HG03439 (cell line): Measurements from ENCODE around the gene AGBL3.
"Not testable (repeated sequence)": the region's sequence is repeated elsewhere in the genome, so short reads cannot be mapped to it uniquely, and the experiment has no call there.

Source experiments
- ATAC-seq: cut with Tn5 transposase; IDR thresholded peaks from one replicate; pipeline ENCODE4 v1.9.1; 2021; ENCODE audit warnings: mild to moderate bottlenecking, moderate library complexity; ENCODE audit not compliant: unreplicated experiment

The AGBL3 gene

GRCh38 chr7:134962270-134962780 is 24.0 kb upstream of the AGBL3 start:
- no peak for ATAC-seq

GRCh38 chr7:134963036-134963435 is 23.3 kb upstream of the AGBL3 start:
- no peak for ATAC-seq

GRCh38 chr7:134966691-134967090 is 19.6 kb upstream of the AGBL3 start:
- ATAC-seq: no peak

DNA sequence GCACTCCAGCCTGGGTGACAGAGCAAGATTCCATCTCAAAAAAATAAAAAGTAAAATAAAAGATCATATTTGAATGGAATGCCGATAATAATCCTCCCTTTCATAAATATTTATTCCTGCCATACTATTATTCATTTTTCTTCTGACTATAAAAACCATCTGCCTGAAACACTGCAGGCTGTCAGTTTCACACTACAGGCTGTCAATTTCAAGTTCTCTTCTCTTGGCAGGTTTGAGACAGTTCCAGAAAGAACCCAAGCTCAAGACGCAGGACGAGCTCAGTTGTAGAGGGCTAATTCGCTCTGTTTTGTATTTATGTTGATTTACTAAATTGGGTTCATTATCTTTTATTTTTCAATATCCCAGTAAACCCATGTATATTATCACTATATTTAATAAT is 18.2 kb upstream of the AGBL3 start:
- ATAC-seq: no peak

- ATAC-seq: not testable (repeated sequence)
These were observed 4.7 kb upstream of the AGBL3 start for GRCh38 chr7:134981645-134982044.

DNA sequence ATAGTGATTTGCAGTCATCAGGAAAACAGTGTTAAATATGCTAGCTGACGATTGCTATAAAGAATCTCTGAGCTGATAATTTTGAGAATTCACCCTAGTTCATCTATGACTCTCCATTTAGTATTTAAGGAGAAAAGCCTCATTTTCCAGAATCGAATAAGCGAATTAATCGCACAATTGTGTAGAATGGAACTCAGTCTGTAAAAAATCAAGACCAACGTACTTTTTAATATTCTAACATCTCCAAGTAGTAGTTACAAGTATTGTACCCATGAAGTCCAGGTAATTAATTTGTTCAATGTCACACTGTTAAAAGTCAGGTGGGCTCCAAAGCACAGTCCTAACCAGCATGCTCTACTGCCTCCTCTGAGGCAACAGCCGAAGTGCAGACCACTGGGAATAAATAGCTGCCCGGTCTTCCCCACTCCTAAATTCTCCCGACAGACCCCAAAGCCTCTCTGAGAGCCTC is 380 bp upstream of the AGBL3 start:
- peak; percentile 30 for ATAC-seq

DNA sequence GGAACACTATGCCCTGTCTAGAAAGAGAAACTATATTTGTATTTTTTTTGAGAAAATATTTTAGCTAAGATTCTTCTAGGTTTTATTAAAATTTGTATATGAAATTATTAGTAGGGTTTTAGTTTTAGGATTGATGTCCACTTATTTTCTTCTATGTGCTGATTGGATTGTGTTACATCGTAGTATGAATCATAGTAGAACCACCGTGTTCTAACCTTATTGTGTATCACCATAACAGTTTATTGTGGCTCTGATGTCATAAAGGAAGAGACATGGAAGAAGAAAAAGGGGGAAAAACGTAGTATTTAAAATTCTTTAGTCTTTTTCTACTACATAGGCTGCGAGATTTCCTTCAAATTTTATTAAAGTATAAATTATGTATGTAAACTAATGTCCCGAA is 1.9 kb downstream of the AGBL3 start:
- no peak for ATAC-seq

DNA sequence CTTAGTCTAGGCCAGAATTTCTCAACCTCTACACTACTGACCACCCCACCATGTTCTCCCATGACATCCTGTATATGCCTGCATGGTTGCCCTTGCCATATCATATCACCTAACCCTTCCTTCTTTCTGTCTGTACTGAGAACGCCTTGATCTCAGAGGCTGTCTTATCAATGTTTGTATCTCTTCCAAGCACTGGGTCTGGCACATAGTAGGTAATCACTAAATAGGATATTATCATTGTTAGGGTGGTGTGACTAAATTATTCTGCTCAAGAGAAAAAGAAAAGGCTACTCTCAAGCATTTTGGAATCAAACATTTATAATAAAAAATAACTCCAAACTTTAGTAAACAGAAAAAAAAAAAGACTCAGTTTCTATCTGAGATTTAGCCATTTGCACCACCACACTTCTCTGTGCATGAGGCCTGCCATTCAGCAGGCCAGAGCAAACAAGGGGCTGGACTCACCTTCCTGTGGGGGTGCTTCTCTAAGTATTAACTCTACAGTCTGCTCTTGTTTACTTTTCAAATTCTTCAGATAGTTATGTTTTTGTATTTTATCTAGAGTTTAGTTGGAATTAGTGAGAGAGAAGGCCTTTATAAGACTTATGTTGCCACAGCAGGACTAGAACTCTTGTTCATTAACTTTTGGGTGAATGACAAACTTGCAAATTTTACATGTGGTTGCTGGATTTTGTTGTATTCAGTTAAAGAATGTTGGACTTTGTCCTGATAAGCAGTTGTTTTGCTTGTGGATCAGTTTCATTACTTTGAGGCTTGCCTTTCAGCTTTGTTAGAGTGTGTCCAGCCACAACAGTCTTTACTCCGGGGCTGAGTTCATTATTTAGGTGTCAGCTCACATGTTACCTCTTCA is 5.4 kb downstream of the AGBL3 start:
- ATAC-seq: no peak

- peak; percentile 50 for ATAC-seq
These were observed 6.4 kb downstream of the AGBL3 start for GRCh38 chr7:134992626-134993179.

GRCh38 chr7:134993877-134994456 is 7.7 kb downstream of the AGBL3 start:
- ATAC-seq: no peak

DNA sequence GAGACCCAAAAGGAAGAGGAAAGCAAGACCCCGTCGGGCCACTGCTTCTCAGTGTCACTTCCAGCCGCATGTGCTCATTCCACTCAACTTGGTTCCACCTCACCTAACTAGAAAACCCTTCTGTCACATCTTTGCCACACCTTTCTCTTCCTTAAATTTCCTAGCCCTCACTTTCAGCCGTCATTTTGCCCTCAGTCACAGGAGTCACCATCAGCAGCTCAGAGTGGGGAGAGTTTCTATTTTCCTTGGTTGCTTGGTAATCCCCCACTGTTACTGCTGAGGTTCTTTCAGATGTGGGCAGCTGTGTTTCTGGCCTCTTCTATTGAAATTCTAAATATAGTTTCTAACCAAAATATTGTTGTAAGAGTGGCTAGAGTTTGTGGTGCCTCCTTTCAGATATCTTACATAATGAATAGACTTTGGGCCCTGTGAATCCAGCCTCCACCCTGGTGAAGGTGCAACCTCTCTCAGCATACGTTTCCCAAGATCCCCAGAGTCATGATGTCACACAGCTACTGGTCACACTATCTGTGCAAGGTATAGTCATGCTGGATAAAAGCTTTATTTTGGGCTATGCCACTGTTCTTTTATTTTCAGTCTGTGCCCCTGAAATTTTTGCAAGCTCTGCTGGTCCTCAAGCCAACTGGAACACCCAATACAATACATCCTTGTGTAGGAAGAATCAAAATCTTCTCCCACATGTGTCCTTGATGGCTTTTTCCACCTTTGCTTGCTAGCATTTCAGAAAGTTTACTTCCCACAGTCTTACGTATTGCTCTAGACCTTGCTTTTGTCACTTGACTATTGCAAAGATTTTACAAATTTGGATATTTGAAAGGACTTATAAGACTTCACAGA is 9.2 kb downstream of the AGBL3 start:
- peak; percentile 49 for ATAC-seq

DNA sequence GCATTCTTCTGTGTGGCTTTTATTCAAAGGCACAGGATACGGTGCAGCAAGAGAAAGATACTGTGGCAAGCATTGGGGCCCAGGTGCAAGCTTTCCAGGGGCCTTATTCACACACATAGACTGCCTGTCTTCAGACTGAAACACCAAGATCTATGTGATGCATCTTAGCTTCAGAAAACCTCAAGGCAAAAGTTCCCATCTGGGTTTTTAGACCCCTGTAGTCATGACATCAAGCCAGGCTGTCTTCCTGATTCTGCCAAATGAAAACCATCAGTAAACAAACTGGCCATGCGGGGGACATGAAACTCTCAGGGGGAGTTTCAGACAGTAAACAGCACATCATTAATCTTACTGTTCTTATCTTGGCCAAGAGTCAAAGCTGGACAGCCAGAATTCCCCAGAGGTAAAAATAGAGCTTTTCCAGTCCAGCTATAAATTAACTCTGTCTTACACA is 9.8 kb downstream of the AGBL3 start:
- peak; percentile 46 for ATAC-seq

DNA sequence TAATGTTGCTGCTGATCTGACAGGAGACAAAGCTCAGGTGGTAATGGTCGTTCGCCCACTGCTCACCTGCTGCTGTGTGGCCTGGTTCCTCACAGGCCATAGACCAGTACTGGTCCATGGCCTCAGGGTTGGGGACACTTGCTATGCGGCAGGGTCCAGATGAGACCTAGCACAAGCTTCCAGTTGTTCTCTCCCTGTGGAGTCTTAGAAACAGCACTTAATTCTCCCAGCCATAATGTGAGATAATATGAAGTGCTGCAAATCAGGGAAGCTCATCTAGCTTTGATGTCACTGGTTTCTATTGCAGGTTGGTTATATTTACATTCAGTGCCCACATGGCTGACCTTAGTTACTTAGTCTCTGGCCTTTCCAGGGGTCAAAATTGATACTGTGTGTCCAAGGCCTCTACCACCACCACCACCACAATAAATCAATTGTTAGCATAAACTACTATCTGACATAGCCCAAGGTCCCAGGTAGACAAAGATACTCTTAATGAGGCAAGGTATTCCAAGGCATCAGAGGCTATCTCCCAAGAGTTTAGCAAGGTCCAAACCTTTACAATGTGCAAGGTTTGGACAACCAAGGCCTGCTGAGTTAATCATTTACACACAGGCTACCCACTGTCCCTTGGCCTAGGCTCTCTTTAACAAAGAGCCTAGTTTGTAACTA is 11.0 kb downstream of the AGBL3 start:
- ATAC-seq: no peak

- ATAC-seq: no peak
These were observed 12.8 kb downstream of the AGBL3 start for GRCh38 chr7:134999136-134999535.

GRCh38 chr7:135001390-135002165 is 15.3 kb downstream of the AGBL3 start:
- no peak for ATAC-seq

DNA sequence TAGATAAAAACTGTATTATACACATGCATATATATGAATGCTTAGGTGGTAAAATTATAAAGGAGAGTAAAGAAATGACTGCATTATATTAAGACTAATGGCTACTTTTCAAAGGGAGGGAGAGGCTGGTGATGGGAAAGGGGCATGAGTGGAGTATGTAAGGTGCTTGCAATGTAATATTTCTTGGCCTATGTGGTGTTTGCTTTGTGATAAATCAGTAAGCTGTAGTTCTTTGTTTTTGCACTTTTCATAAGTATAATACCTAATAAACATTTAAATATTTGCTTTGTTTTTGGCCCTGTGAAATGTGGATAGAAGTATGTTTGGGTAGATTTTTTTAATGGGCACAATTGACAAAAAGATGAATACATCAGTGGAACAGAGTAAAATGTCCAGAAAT is 25.9 kb downstream of the AGBL3 start:
- ATAC-seq: no peak

DNA sequence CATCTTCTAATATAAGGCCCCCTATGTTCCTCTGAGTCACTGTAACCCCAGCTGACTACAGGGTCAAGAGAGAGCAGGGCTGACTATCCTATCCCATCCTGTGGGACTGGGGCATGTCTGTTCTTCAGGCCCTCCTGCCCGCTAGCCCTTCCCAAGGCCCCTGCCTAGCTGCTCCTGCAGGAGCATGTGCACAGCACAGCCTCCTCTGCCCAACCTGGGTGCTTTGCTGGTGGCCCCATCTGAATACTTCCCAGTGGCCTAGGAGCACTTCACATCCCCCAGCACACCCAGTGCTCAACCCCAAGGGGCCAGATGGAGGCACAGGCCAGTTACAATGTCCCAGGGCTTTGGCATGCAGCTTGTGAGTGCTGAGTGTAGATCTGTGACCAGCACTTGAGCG is 37.3 kb downstream of the AGBL3 start:
- no peak for ATAC-seq

GRCh38 chr7:135035252-135035651 is 48.9 kb downstream of the AGBL3 start:
- no peak for ATAC-seq

DNA sequence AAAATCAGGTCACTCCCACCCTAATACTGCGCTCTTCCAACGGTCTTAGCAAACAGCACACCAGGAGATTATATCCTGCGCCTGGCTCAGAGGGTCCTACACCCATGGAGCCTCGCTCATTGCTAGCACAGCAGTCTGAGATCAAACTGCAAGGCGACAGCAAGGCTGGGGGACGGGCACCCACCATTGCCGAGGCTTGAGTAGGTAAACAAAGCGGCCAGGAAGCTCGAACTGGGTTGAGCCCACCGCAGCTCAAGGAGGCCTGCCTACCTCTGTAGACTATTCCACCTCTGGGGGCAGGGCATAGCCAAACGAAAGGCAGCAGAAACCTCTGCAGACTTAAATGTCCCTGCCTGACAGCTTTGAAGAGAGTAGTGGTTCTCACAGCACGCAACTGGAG is 80.7 kb downstream of the AGBL3 start:
- ATAC-seq: not testable (repeated sequence)

DNA sequence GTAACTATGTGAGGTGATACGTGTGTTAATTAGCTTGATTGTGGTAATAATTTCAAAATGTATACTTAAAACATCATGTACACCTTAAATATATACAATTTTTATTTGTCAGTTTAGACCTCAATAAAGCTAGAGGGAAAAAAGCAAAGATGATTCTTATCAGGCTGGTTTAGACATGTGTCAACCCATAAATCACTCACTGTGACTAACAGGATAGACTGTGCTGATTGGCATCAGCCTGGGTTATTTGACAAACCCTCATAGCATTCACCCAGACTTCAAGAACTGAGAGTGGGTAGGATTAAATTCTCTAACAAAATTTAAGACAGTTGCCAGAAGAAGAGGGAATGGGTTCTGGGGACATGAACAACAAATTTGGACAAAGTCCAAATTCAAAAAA is 87.8 kb downstream of the AGBL3 start:
- ATAC-seq: no peak
